Measurements from ENCODE around the gene GAPDHS. TPM values are rescaled to one million over a fixed set of nuclear protein-coding genes. Genes with fewer than 3 reads are reported as not detected.

The GAPDHS gene
- total RNA-seq, 1 experiment from 2014 or later = not detected

DNA sequence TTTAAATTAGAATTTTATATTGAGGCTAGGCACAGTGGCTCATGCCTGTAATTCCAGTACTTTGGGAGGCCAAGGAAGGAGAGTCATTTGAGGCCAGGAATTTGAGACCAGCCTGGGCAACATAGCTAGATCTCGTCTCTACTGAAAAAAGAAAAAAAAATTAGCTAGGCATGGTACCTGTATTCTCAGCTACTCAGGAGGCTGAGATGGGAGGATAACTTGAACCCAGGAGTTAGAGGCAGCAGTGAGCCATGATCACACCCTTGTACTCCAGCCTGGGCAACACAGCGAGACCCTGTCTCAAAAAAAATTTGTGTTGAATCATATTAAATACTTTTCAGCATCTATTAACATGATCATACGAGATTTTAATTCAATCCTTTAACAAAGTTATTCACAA is 57.6 kb downstream of the GAPDHS start:
- H3K27me3 ChIP-seq (ENCODE audit: insufficient read depth, low read length) = no peaks in the 10 kb centered on the region
- no peak overlapping the region for H2AFZ ChIP-seq (ENCODE audit: low read depth, low read length, poor library complexity, severe bottlenecking)
- DNase-seq (ENCODE audit: low read depth, low spot score) = no peak
- no peak for ATAC-seq
- H3K9ac ChIP-seq (ENCODE audit: low read length) = no peak overlapping the region
- RAD21 ChIA-PET (ENCODE audit: low non-redundant PET in 1 of 2, low total read pairs in 2 of 2, uncharacterized antibody in 2 of 2, unreplicated experiment in 2 of 2) = no interaction called here
- H3K9me3 ChIP-seq (ENCODE audit: control insufficient read depth in 1 of 2, insufficient read depth in 1 of 2, low read depth in 1 of 2, low read length in 2 of 2) = no peaks in the 10 kb centered on the region
- H3K9me2 ChIP-seq (ENCODE audit: insufficient read depth) = no peaks in the 10 kb centered on the region
- H3K4me1 ChIP-seq (ENCODE audit: control insufficient read depth in 1 of 2, insufficient read depth in 2 of 2, low read length in 2 of 2) = no peaks in the 10 kb centered on the region
- no peaks in the 10 kb centered on the region for H3K36me3 ChIP-seq (ENCODE audit: control insufficient read depth in 1 of 2, insufficient read depth in 2 of 2, low read length in 2 of 2)
- no TSS peak for BruUV-seq (replicated peaks)
- H3K4me3 ChIP-seq (replicated peaks in 1 of 2; ENCODE audit: low read depth in 1 of 2, low read length in 2 of 2) = no peak overlapping the region
- no peaks in the 10 kb centered on the region for H3K79me2 ChIP-seq (ENCODE audit: insufficient read depth, low read length)
- intact Hi-C loops (cut with micrococcal nuclease) = no loop called here
- no peak overlapping the region for H3K4me2 ChIP-seq (ENCODE audit: low read length)
- H4K20me1 ChIP-seq (ENCODE audit: insufficient read depth) = no peaks in the 10 kb centered on the region
- CTCF ChIA-PET = interaction anchor here (1.5 kb wide), 1 partner anchor 10 kb away, joined by 3 read pairs; no protein-coding TSS in a partner anchor
- H3K27ac ChIP-seq (ENCODE audit: low read depth, low read length) = no peak overlapping the region
- POLR2A ChIA-PET = no interaction called here
- no peak for TF ChIP-seq CBX3 (IDR thresholded peaks at IDR 0.05; ENCODE audit: low read depth)
- no peak for TF ChIP-seq JUND (IDR thresholded peaks at IDR 0.05)
- TF ChIP-seq, protein P1, sequence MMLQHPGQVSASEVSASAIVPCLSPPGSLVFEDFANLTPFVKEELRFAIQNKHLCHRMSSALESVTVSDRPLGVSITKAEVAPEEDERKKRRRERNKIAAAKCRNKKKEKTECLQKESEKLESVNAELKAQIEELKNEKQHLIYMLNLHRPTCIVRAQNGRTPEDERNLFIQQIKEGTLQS (IDR thresholded peaks at IDR 0.05) = no peak
- TF ChIP-seq FOSL1 (IDR thresholded peaks at IDR 0.05; ENCODE audit: low read depth) = no peak
- TF ChIP-seq, protein P2, sequence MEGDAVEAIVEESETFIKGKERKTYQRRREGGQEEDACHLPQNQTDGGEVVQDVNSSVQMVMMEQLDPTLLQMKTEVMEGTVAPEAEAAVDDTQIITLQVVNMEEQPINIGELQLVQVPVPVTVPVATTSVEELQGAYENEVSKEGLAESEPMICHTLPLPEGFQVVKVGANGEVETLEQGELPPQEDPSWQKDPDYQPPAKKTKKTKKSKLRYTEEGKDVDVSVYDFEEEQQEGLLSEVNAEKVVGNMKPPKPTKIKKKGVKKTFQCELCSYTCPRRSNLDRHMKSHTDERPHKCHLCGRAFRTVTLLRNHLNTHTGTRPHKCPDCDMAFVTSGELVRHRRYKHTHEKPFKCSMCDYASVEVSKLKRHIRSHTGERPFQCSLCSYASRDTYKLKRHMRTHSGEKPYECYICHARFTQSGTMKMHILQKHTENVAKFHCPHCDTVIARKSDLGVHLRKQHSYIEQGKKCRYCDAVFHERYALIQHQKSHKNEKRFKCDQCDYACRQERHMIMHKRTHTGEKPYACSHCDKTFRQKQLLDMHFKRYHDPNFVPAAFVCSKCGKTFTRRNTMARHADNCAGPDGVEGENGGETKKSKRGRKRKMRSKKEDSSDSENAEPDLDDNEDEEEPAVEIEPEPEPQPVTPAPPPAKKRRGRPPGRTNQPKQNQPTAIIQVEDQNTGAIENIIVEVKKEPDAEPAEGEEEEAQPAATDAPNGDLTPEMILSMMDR (IDR thresholded peaks at IDR 0.05 in 2 of 3, conservative IDR thresholded peaks at IDR 0.05 in 1 of 3; ENCODE audit: borderline replicate concordance in 1 of 3, insufficient read depth in 1 of 3, low read depth in 2 of 3, low read length in 2 of 3) = no peak
- no peak for TF ChIP-seq ZFX (IDR thresholded peaks at IDR 0.05)
- no peak for TF ChIP-seq SRF (IDR thresholded peaks at IDR 0.05; ENCODE audit: low read depth)
- TF ChIP-seq YY1 (IDR thresholded peaks at IDR 0.05; ENCODE audit: extremely low read depth, insufficient replicate concordance, low read depth, low read length) = no peak
- no peak for TF ChIP-seq CEBPB (IDR thresholded peaks at IDR 0.05; ENCODE audit: low read depth)
- no peak for TF ChIP-seq RAD21 (IDR thresholded peaks at IDR 0.05; ENCODE audit: low read depth)
- TF ChIP-seq, protein P3, sequence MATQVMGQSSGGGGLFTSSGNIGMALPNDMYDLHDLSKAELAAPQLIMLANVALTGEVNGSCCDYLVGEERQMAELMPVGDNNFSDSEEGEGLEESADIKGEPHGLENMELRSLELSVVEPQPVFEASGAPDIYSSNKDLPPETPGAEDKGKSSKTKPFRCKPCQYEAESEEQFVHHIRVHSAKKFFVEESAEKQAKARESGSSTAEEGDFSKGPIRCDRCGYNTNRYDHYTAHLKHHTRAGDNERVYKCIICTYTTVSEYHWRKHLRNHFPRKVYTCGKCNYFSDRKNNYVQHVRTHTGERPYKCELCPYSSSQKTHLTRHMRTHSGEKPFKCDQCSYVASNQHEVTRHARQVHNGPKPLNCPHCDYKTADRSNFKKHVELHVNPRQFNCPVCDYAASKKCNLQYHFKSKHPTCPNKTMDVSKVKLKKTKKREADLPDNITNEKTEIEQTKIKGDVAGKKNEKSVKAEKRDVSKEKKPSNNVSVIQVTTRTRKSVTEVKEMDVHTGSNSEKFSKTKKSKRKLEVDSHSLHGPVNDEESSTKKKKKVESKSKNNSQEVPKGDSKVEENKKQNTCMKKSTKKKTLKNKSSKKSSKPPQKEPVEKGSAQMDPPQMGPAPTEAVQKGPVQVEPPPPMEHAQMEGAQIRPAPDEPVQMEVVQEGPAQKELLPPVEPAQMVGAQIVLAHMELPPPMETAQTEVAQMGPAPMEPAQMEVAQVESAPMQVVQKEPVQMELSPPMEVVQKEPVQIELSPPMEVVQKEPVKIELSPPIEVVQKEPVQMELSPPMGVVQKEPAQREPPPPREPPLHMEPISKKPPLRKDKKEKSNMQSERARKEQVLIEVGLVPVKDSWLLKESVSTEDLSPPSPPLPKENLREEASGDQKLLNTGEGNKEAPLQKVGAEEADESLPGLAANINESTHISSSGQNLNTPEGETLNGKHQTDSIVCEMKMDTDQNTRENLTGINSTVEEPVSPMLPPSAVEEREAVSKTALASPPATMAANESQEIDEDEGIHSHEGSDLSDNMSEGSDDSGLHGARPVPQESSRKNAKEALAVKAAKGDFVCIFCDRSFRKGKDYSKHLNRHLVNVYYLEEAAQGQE (IDR thresholded peaks at IDR 0.05; ENCODE audit: low read depth) = no peak
- TF ChIP-seq, protein P4, sequence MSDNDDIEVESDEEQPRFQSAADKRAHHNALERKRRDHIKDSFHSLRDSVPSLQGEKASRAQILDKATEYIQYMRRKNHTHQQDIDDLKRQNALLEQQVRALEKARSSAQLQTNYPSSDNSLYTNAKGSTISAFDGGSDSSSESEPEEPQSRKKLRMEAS (IDR thresholded peaks at IDR 0.05) = no peak
- TF ChIP-seq SIN3A (IDR thresholded peaks at IDR 0.05; ENCODE audit: low read depth) = no peak
- TF ChIP-seq TCF7L2 (IDR thresholded peaks at IDR 0.05; ENCODE audit: borderline replicate concordance, extremely low read depth, insufficient read depth, insufficient read length) = no peak
- TF ChIP-seq POLR2AphosphoS5 (IDR thresholded peaks at IDR 0.05; ENCODE audit: low read depth, low read length) = no peak
- TF ChIP-seq EZH2 (IDR thresholded peaks at IDR 0.05) = no peak
